Progenitor cell of endocrine pancreas (in vitro differentiated cells): ENCODE data around the gene PVALB. TPM values are rescaled to one million over a fixed set of nuclear protein-coding genes. Genes with fewer than 3 reads are reported as not detected.

Experiments
- DNase-seq: peaks from one replicate; pipeline ENCODE4 v3.0.0; 2021; ENCODE audit warnings: low spot score; ENCODE audit not compliant: unreplicated experiment
- H3K27ac Mint-ChIP-seq: 2 replicates; pipeline ENCODE4 v1.8.0; 2021; ENCODE audit warnings: mild to moderate bottlenecking, moderate library complexity, mixed read lengths
- H3K27me3 Mint-ChIP-seq: 2 replicates; pipeline ENCODE4 v1.8.0; 2021; ENCODE audit warnings: mixed read lengths
- H3K36me3 Mint-ChIP-seq: 2 replicates; pipeline ENCODE4 v1.8.0; 2022; ENCODE audit warnings: mixed read lengths; ENCODE audit not compliant: insufficient read depth
- H3K4me1 Mint-ChIP-seq: 2 replicates; pipeline ENCODE4 v1.8.0; 2021; ENCODE audit warnings: low read depth, mixed read lengths
- H3K4me3 Mint-ChIP-seq: 2 replicates; pipeline ENCODE4 v1.8.0; 2021; ENCODE audit warnings: low read depth, mild to moderate bottlenecking, moderate library complexity, mixed read lengths
- H3K9me3 Mint-ChIP-seq: 2 replicates; pipeline ENCODE4 v1.8.0; 2021; ENCODE audit warnings: low read depth, mixed read lengths
- long read RNA-seq: library from polyadenylated mRNA; unstranded; transcript quantifications from one replicate; pipeline ENCODE4 v2.0.0, GENCODE V29; 2020
- total RNA-seq: library from RNA; stranded (reverse); gene quantifications from 2 replicates; pipeline ENCODE4 v1.2.1, GENCODE V29; 2021
- TF ChIP-seq, protein P1 (sequence below): fragments of 200-600 bp; sonication (generic); IDR thresholded peaks from one replicate; pipeline ENCODE4 v1.5.0; 2021; ENCODE audit warnings: antibody characterized with exemption, mild to moderate bottlenecking; ENCODE audit not compliant: unreplicated experiment

PVALB gene, protein sequence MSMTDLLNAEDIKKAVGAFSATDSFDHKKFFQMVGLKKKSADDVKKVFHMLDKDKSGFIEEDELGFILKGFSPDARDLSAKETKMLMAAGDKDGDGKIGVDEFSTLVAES
- not detected in 2 replicates for total RNA-seq
- long read RNA-seq, result 0 reads

DNA sequence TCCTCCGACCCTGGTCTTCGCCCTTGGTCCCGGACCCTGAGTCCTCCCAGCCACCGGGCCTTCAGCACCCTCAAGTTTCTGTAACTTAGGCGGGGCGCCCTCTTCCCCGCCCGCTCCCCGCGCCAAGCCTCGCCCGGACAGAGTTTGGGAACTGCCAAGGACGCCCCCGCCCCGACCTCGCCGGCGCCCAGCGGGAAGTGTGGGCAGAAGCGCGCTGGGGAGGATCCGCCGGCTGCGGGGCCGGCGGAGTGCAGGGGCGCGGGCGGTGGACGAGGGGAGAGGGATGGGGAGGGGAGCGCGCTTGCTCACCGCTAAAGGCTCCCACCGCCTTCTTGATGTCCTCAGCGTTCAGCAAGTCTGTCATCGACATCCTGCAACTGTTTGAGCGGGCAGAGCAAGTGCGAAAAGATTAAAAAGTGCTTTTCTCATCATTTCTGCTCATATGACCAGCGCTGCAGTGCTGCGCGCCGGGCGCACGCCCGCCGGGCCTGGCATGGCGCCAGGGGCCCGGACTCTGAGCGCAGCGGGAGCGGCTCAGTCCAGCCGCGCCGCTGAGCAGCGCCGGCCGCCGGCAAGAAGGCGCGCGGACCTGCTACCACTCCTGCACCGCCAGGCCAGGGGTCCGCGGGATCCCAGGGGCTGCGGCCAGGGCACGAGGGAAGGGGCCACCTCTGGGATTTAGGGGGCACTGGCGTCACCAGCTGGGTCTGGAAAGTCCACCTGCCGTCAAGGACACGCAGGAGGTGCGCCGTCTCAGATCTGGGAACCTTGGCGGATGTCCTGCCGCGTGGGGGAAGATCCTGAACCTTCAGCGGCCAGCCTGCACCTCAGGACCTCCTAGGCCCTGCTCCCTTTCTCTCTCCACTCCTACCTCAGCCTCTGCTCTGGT is at the start of gene PVALB:
PVALB (minus strand) TSS at position 400 of the 889 bp plus-strand sequence; CDS start at position 370, 30 bp downstream.
- DNase-seq, result no peak
- H3K27ac Mint-ChIP-seq, result no peak within 1 kb of the TSS
- TF ChIP-seq, protein P1, sequence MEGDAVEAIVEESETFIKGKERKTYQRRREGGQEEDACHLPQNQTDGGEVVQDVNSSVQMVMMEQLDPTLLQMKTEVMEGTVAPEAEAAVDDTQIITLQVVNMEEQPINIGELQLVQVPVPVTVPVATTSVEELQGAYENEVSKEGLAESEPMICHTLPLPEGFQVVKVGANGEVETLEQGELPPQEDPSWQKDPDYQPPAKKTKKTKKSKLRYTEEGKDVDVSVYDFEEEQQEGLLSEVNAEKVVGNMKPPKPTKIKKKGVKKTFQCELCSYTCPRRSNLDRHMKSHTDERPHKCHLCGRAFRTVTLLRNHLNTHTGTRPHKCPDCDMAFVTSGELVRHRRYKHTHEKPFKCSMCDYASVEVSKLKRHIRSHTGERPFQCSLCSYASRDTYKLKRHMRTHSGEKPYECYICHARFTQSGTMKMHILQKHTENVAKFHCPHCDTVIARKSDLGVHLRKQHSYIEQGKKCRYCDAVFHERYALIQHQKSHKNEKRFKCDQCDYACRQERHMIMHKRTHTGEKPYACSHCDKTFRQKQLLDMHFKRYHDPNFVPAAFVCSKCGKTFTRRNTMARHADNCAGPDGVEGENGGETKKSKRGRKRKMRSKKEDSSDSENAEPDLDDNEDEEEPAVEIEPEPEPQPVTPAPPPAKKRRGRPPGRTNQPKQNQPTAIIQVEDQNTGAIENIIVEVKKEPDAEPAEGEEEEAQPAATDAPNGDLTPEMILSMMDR, result no peak
- no peaks in the 10 kb centered on the region for H3K9me3 Mint-ChIP-seq
- H3K36me3 Mint-ChIP-seq, result no peaks in the 10 kb centered on the region
- no peaks in the 10 kb centered on the region for H3K4me1 Mint-ChIP-seq
- no peak within 1 kb of the TSS for H3K4me3 Mint-ChIP-seq
- peaks cover 90% of the 10 kb centered on the region for H3K27me3 Mint-ChIP-seq

DNA sequence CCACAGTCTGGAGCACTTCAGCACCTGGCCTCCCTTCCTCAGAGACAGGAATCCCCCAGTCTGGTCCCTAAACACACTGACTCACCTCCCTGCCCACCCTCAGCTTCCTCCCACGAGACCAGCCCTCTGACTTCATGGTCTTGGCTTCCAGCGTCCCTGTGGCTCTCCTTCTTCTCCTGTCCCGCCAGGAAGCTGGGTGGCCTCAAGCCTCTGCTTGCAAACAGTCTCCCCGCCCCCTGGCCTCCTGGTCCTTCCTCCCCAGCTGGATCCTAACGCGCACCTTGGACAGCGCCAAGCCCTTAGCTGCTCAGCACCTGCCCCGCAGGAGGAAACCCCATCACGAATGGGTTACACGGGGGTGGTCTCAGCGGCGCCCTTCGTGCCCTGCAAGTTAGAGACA is 48.5 kb upstream of the PVALB start:
- Mint-ChIP-seq H3K4me3 (no peak overlapping the region), H3K36me3 (no peaks in the 10 kb centered on the region), H3K4me1 (no peaks in the 10 kb centered on the region), H3K27ac (no peak overlapping the region), H3K9me3 (no peaks in the 10 kb centered on the region), H3K27me3 (peaks cover 47% of the 10 kb centered on the region)
- TF ChIP-seq, protein P1, result no peak
- peak; percentile 31 for DNase-seq

DNA sequence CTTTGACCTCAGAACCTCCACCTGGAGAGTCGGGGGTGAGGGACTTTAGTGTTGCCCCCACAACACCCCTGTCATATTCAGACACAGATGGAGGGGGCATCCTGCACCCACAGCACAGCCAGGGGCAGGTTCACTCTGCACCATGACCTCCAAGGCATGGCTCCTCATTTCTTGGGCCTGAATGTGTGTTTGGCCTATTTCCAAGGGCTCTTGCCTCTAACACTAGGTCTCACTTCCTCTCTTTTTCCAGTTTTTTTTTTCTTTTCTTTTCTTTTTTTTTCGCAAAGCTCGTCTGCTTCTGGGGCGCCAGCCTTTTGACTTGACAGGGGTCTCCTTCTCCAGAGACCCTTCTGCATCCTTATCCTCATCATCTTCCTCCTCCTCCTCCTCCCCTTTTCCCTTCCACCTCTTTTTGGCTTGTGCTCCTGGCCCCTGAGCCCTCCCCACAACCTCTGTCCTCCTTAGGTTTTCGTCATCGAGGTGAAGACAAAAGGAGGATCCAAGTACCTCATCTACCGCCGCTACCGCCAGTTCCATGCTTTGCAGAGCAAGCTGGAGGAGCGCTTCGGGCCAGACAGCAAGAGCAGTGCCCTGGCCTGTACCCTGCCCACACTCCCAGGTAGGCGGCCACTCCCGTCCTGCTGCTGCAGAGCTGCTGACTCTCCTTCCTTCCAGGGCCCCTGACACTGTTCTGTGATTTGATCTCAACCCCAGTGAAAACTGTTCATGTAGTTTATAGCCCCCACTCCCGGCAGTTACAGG is 47.8 kb upstream of the PVALB start:
- DNase-seq, result no peak
- Mint-ChIP-seq H3K4me3 (no peak overlapping the region), H3K27me3 (peaks cover 47% of the 10 kb centered on the region), H3K9me3 (no peaks in the 10 kb centered on the region), H3K4me1 (no peaks in the 10 kb centered on the region), H3K27ac (no peak overlapping the region), H3K36me3 (no peaks in the 10 kb centered on the region)
- TF ChIP-seq, protein P1, result no peak

DNA sequence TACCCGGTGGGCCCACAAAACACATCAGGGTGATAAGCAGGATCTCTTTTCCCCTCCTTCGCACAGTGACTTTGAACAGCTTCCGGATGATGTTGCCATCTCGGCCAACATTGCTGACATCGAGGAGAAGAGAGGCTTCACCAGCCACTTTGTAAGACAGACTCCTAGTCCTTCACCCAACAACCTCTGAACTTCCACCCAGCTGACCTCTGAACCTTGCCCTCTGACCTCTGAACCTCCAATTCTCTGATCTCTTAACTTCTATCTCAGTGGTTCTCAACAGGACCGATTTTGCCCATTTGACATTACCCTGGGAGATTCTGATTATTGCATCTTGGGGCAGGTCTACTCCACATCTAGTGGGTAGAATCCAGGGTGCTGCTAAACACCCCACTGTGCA is 47.1 kb upstream of the PVALB start:
- Mint-ChIP-seq H3K27ac (no peak overlapping the region), H3K4me1 (no peaks in the 10 kb centered on the region), H3K4me3 (no peak overlapping the region), H3K36me3 (no peaks in the 10 kb centered on the region), H3K27me3 (peaks cover 44% of the 10 kb centered on the region), H3K9me3 (no peaks in the 10 kb centered on the region)
- DNase-seq, result no peak
- TF ChIP-seq, protein P1, result no peak

DNA sequence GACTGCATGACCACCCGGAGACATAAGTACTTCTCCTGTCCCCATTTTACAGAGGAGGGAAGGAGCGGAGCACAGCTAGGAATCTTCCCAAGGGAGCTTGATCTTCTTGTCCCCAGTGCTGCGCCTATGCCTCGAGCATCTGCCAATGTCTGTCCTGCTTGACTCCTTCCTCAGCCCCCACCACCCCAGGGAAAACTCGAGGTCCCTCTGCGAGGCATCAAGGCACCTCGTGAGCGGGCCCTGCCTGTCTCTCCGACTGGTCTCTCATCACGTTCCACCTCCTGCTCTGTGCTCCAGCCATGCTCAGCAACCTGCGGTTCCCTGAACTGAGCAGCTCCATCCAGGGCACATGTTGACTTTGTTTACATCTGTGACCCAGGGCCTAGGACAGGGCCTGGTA is 46.4 kb upstream of the PVALB start:
- peaks cover 50% of the 10 kb centered on the region for H3K27me3 Mint-ChIP-seq
- TF ChIP-seq, protein P1, result no peak
- no peaks in the 10 kb centered on the region for H3K36me3 Mint-ChIP-seq
- H3K27ac Mint-ChIP-seq, result no peak overlapping the region
- no peak for DNase-seq
- H3K4me1 Mint-ChIP-seq, result no peaks in the 10 kb centered on the region
- no peak overlapping the region for H3K4me3 Mint-ChIP-seq
- no peaks in the 10 kb centered on the region for H3K9me3 Mint-ChIP-seq
